Kidney glomerular epithelial cell (primary cell): ENCODE data around the gene SH2D3A.
"Not testable (repeated sequence)": the region's sequence is repeated elsewhere in the genome, so short reads cannot be mapped to it uniquely, and the experiment has no call there.

Experiments used
- DNase-seq: peaks from one replicate; lab custom pipeline; 2025; lab: John Stamatoyannopoulos, UW

SH2D3A gene

DNA sequence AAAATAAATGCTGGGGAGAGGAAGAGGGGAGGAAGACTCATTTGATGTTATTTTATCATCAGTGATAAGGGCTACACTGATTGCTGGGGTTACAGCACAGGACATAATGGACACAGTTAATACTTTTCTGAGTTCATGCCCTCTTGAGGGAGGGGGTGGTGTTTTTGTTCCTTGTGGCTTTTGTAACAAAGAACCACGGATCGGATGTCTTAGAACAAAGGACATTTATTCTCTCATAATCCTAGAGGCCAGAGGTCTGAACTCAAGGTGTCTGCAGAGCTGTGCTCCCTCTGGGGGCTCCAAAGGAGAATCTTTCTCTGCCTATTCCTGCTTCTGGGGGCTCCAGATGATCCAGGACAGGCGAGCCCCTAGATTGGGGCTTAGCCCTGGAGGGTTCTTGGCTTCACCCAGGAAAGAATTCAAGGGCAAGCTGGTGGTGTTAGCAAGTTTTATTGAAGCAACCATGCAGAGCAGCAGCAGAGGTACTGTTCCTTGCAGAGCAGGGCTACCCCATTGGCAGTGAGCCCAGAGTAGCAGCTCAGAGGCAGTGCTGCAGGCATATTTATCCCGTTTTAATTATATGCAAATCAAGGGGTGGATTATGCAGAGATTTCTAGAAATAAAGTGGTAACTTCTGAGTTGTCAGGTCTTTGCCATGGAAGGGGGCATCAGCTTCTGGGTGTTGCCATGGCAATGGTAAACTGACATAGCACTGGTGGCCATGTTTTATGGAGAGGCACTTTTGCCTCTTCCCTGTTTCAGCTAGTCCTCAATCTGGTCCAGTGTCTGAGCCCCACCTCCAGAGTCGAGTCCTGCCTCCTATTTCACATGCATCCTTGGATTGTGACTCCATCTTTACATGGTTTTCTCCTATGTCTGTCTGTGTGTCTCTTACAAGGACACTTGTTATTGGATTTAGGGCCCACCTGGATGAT, 23.2 kb upstream of the SH2D3A start:
- DNase-seq, result no peak

DNA sequence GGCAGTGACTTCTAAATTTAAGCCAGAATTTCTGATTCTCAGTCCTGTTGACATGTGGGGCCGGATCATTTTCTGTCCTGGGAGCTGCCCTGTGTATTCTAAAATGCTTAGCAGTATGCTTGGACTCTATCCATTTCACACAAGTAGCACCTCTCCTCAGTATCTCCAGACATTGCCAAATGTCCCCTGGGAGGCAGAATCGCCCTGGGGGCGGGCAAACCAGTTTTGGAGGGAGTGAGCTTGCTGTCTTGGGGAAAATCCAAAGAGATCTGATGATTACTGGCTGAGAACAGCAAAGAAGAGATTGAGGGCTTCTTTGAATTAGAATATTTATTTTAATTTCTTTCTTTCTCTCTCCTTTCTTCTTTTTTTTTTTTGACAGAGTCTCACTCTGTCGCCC, 21.7 kb upstream of the SH2D3A start:
- no peak for DNase-seq

GRCh38 chr19:6787393-6787792, 20.2 kb upstream of the SH2D3A start:
- no peak for DNase-seq

- DNase-seq, result no peak
Observed at GRCh38 chr19:6779206-6779605, 12.0 kb upstream of the SH2D3A start.

GRCh38 chr19:6778386-6778785, 11.2 kb upstream of the SH2D3A start:
- DNase-seq, result no peak

- DNase-seq, result no peak
Observed at GRCh38 chr19:6777434-6777833, 10.2 kb upstream of the SH2D3A start.

DNA sequence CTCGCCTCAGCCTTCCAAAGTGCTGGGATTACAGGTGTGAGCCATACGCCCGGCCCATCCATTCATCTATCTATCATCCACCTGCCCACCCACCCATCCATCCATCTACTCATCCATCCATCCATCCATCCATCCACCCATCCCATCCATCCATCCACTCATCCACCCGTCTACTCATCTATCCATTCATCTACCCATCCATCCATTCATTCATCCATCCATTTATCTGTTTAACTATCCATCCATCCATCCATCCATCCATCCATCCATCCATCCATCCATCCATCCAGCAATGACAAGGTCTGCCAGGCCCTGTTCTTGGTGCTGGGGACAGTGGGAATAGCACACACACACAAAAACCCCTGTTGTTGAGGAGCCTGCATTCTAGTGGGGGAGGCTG, 9.8 kb upstream of the SH2D3A start:
- no peak for DNase-seq

GRCh38 chr19:6776045-6776444, 8.8 kb upstream of the SH2D3A start:
- not testable (repeated sequence) for DNase-seq

- no peak for DNase-seq
Observed at GRCh38 chr19:6774821-6775707, 7.8 kb upstream of the SH2D3A start.

DNA sequence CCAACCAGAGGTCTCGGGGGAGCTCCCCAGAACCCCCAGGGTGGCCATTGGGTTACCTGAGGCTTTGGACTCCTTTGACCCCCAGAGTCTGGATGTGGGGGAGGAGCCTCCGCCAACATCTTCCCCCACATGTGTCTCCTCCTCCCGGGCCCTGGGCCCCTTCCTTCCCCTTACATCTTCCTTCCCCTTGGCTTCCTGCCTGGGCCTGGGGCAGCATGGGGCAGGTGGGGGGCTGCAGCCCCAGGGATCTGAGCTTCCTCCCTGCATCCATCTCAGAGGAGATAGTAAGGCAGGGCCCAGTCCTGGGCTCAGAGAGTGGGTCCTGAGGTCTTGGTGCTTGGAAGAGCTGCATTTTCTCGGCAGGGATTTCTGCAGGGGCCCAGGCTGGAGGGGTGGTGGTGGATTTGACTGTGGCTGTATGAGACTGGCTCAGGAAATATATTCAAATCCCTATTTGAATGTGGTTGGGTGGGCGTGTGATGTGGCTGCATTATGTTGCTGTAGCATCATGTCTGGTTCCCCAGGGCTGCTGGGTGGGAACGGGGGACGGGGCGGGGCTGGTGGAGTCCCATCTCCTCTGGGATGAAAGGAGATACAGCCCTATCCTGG, 6.2 kb upstream of the SH2D3A start:
- DNase-seq, result no peak

- no peak for DNase-seq
Observed at GRCh38 chr19:6772866-6773322, 5.7 kb upstream of the SH2D3A start.

DNA sequence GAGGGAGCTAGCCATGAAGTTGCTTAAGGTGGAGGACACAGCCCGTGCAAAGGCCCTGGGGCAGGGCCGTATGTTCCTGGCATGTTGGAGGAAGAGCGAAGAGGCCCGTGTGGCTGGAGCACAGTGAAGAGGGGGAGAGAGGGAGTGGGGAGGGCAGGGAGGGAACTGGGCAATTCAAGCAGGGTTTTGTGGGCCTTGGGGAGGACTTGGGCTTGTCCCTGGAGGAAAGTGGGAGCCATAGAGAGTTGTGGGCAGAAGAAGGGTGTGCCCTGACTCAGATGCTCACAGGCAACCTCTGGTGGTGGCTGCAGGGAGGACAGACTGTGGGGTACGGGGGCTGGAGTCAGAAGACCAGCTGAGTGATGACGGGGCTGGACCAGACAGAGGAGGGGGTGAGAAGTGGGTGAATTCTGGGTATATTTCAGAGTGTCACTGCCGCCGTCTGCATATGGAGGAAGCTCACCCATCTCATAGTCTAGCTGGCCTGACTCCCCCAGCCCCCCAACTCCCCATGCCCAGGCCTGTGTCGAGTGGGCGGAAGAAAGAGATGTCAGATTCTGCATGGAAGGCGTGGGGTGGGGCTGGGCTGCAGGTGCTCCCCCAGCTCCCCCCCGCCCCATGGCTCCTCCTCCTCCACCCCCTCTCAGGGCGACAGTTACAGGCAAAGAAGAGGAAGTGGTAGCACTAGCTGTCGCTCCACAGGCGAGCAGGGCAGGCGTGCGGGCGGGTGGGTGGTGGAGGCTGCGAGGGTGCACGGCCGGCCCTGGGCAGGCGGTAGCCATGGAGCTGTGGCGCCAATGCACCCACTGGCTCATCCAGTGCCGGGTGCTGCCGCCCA, 5.0 kb upstream of the SH2D3A start, which contains the start of gene VAV1:
VAV1 (plus strand) TSS at position 681 of the 838 bp plus-strand sequence; CDS start at position 781, 100 bp downstream.
- DNase-seq, result no peak

- not testable (repeated sequence) for DNase-seq
Observed at GRCh38 chr19:6771648-6772027, 4.4 kb upstream of the SH2D3A start.

DNA sequence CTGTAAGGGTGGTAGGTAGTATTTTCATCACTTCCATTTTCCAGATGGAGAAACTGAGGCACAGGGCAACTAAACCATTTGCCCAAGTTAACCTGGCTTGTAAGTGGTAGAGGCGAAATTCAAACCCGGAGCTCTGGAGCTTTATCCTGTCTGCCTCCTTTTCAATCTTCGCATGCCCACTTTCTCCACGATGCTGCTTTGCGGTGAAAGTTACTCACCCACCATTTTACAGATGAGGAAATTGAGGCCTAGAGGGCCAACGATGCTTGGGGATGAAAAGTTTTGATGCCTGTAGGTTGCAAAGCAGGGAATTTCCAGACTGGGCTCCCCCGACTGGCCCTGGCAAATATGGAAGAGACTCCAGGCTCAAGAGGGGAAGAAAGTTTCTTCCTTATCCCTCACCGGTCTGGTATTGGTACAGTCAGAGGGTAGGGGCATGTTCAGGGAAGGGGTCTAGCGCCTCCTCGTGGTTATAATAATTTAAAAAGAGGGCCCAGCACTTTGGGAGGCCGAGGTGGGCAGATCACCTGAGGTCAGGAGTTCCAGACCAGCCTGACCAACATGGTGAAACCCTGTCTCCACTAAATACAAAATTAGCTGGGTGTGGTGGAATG, 1.9 kb upstream of the SH2D3A start:
- DNase-seq, result no peak

DNA sequence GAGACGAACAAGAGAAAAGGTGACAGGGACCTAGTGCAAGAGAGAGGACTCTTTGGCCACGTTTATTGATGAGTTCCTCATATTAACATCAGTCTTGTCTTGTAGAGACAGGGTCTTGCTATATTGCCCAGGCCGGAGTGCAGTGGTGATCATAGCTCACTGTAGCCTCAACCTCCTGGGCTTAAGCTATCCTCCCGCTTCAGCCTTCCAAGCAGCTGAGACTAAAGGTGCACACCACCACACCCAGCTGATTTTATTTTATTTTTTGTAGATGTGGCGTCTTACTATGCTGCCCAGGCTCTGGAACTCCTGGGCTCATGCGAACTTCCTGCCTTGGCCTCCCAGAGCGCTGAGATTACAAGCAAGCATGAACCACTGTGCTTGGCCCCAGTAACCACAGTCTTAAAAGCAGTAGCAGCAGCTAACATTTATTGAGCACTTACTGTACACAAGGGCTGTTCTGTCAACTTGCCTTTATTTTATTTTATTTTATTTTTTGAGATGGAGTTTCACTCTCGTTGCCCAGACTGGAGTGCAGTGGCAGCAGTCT, 1.1 kb upstream of the SH2D3A start:
- DNase-seq, result no peak

DNA sequence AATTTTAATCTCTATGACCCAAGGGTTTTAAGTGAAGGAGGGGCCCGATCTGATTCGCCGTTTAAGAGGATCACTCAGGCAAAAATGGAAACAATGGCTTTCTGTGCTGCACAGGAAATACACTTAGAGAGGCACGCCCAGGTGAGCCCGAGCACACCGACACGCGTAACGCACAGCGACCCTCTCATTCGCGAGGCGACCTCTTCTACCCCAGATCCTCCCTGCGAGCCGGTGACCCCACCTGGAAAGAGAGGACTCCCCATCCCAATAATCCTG, 216 bp downstream of the SH2D3A start:
- no peak for DNase-seq

DNA sequence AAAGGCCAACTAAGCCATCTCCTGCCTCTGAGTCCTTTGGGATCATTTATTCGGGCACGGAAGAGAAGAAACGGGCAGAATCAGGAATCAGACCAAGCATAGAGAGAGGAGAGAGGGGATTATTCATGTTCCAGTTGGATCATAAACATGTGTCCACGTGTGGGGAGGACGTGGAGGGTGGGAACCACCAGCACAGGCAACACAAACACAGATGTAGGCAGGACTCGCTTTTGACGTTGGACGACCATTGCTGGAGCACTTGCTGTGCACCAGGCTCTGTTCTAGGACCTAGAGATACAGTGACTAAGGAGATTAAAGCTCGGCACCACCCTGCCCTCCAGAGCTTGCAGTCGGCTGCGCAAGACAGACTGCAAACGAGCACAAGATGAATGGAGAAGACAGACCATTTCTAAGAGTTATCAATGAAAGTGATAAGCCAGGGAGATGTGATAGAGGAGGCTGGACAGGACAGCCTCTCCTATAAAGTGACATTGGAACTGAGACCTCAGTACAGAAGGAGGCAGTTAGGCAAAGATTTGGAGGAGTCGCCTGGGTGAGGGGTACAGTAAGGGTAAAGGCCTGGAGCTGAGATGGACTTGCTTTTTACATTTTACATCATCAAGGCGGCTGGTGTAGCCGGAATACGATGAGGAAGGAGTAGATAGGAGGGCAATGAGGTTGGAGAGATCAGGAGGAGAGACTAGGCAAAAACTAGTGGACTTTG, 716 bp downstream of the SH2D3A start:
- peak; percentile 9 for DNase-seq

GRCh38 chr19:6765738-6766356, 1.4 kb downstream of the SH2D3A start:
- DNase-seq, result peak; percentile 35

DNA sequence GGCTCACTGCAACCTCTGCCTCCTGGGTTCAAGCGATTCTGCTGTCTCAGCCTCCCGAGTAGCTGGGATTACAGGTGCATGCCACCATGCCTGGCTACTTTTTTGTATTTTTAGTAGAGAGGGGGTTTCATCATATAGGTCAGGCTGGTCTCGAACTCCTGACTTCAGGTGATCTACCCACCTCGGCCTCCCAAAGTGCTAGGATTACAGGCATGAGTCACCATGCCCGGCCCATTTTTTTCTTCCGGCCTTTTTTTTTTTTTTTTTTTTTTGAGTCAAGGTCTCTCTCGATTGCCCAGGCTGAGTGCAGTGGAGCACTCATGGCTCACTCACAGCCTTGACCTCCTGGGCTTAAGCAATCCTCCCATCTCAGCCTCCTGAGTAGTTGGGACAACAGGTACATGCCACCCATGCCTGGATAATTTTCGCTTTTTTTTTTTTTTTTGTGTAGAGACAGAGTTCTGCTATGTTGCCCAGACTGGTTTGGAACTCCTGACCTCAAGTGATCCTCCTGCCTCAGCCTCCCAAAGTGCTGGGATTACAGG, 4.9 kb downstream of the SH2D3A start:
- not testable (repeated sequence) for DNase-seq
